HG02759 (cell line): Measurements from ENCODE around the gene JPH3.

ENCODE experiments used
- ATAC-seq: cut with Tn5 transposase; IDR thresholded peaks from one replicate; pipeline ENCODE4 v1.9.1; 2021; ENCODE audit warnings: mild to moderate bottlenecking, moderate library complexity; ENCODE audit not compliant: unreplicated experiment

The JPH3 gene

GRCh38 chr16:87602001-87602775 is at the start of gene JPH3:
TSS of gene JPH3 (plus strand) at chr16:87602508. CDS start at chr16:87603147, 639 bp downstream.
- no peak for ATAC-seq

GRCh38 chr16:87552772-87553573 is 49.3 kb upstream of the JPH3 start:
- ATAC-seq: no peak

- no peak for ATAC-seq
Observed at GRCh38 chr16:87554754-87555427, 47.4 kb upstream of the JPH3 start.

DNA sequence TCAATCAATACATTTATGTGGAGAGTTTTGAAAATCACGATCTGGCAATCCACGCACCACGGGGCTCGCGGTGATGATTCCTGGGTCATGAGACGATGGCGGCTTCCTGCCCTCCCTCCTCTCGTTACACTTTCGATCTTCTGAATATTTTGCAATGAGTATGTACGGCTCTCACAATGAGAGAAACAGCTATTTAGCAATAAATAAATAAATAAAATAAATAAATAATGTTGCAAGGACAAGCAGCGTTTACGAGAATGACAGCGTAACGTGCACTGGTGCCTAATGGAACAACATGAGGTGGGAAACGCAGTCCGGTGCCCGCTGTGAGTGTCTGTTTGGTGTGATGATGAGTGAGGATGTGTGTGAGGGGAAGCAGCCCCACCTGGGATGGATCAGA is 46.7 kb upstream of the JPH3 start:
- ATAC-seq: no peak

GRCh38 chr16:87556941-87557459 is 45.3 kb upstream of the JPH3 start:
- ATAC-seq: no peak

DNA sequence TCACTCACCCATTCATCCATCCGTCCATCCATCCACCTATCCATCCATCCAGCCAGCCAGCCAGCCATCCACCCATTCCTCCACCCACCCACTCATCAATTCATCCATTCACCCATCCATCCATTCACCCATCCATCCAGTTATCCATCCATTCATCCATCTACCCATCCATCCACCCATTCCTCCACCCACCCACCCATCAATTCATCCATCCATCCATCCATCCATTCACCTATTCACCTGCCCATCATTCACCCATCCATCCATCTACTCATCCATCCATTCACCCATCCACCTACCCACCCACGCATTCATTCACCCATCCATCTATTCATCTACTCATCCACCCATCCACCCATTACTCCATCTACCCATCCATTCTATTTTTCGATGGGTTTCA is 43.6 kb upstream of the JPH3 start:
- no peak for ATAC-seq

DNA sequence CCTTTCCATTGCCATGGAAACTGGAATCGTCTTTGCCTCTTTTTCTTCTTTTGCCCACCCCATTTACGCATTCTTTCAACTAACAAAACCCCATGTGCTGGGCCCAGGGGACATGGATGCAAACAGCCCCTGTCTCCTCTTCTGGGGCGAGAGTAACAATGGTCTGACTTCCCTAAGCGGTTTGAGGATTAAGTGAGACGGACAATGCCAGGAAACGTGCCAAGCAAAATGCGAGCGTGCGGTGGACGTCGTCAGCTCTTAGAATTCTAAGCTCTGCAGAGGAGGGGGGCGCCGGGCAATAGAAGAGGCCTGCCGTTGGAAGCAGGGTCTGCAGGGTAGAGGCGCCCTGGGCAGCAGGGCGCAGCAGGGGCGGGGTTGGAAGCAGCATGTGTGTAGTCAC is 42.4 kb upstream of the JPH3 start:
- no peak for ATAC-seq

- ATAC-seq: no peak
Observed at GRCh38 chr16:87560428-87561199, 41.7 kb upstream of the JPH3 start.

DNA sequence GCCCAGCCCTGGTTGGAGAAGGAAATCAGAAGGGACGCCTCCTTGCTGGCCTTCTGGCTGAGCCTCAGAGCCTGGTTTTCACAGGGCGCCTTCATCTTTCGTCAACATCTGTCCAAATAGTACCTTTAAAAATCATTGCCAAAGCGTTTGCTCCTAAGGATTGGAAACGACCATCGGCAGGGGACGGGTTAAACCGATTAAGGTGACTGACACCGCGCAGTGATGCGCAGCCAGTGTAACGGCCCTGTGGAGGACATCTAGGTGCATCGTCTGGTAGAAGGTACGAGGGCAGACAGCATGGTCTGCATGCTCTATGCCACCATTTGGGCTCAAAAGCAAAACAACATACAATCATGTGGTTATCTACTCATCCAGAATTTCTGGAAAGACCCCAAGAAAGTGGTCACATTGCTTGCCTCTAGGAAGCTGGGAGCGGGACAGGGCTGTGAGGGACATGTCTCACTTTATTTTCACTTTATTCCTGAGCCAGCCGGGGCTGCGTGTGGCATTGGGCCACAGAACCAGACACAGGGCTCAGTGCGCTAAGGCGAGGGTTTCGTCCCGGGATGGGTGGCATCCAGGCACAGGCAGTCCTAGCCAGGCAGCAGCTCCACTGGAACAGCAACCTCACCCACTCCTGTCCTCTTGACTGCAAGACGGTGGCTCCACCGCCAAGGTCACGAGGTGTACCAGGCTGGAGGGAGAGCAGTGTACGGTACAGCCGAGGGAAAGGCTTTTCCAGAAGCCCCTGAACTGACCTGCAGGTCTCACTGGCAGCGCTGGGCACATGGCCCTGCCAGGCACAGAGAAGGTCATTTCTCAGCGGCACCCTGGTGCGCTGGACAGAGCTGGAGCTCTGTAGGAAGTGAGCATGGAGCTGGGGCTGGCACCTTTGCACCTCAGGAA is 40.9 kb upstream of the JPH3 start:
- ATAC-seq: no peak

DNA sequence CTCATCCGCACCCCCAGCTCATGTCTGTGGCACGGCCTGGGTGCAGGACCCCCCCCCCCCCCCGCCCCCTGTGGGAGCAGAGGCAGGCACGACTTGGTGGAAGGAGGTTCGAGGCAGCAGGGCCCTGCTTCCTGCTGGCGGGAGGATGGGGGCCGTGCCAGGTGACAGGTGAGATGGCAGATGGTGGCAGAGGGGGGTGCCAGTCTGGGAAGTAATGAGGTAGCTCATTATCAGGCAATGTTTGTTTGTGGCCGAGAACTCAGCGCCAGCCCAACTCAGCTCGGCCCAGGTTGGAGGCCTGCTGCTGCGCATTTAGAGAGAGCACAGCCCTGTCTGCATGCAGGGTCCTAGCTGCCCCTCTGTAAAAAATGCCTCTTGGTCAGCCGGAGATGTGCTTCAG is 40.1 kb upstream of the JPH3 start:
- no peak for ATAC-seq

DNA sequence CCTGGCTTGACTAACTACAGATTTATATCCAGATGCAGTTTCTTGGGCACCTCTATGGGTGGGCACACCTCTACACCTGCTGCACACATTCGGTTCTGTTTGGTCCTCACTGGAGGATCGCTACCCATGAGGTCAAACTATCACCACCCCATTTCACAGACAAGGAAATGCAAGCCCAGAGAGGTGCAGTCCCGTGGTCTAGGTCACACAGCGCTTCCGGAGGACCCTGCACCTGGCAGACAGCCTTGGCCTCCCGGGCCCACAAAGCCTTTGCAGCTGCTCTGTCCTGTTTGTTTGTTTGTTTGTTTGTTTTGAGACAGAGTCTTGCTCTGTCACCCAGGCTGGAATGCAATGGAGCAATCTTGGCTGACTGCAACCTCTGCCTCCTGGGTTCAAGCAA is 39.3 kb upstream of the JPH3 start:
- ATAC-seq: no peak

DNA sequence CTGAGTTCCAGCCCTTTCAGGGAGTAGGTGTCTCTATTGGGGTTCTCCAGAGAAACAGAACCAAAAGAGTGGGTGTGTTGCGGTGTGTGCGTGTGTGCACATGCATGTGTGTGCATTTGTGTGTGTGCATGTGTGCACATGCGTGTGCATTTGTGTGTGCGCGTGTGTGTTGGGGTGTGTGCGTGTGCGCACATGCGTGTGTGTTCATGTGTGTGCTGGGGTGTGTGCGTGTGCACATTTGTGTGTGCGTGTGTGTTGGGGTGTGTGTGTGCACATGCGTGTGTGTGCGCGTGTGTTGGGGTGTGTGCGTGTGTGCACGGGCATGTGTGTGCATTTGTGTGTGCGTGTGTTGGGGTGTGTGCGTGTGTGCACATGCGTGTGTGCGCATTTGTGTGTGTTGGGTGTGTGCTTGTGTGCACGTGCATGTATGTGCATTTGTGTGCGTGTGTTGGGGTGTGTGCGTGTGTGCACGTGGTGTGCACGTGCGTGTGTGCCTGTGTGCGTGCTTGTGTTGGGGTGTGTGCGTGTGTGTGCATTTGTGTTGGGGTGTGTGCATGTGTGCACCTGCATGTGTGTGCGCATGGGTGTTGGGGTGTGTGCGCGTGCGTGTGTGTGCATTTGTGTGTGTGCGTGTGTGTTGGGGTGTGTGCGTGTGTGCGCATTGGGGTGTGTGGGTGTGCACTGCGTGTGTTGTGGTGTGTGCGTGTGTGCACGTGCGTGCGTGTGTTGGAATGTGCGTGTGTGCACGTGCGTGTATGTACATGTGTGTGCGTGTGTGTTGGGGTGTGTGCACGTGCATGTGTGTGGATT is 38.4 kb upstream of the JPH3 start:
- no peak for ATAC-seq

DNA sequence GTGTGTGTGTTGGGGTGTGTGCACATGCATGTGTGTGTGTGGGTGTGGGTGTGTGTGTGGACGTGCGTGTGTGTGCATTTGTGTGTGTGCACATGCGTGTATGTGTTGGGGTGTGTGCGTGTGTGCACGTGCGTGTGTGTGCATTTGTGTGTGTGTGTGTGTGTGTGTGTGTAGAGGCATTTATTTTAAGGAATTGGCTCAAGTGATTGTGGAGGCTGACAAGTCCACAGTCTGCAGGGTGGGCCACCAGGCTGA is 37.9 kb upstream of the JPH3 start:
- no peak for ATAC-seq

- no peak for ATAC-seq
Observed at GRCh38 chr16:87569601-87570571, 32.4 kb upstream of the JPH3 start.

DNA sequence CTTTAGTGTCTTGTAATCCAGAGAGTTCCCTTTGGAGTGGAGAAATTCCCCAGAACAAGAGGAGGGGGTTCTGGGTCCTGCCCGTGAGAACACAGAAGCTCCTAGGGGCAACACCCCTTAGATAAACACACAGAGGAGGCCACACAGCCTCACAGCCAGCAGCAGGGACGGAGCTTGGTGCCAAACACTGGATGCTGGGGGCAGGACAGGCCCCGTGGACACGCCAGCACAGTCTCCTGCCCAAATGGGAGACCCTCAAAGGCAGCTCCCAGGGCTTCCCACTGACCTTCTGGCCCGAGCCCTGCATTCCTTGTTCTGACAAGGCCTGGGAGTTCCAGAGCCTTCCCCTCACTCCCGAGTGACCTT is 31.8 kb upstream of the JPH3 start:
- ATAC-seq: no peak

GRCh38 chr16:87570938-87571867 is 31.1 kb upstream of the JPH3 start:
- ATAC-seq: no peak

GRCh38 chr16:87571868-87572244 is 30.5 kb upstream of the JPH3 start:
- ATAC-seq: no peak
